GM21786 (cell line): ENCODE measurements around the gene FBLN7.

Experiments used
- ATAC-seq: cut with Tn5 transposase; IDR thresholded peaks from one replicate; pipeline ENCODE4 v1.9.1; 2021; ENCODE audit not compliant: unreplicated experiment

The FBLN7 gene

GRCh38 chr2:112220831-112221230 is 82.6 kb downstream of the FBLN7 start:
- ATAC-seq, result no peak

- ATAC-seq, result no peak
Observed at GRCh38 chr2:112229348-112229747, 91.2 kb downstream of the FBLN7 start.

GRCh38 chr2:112230371-112230770 is 92.2 kb downstream of the FBLN7 start:
- ATAC-seq, result no peak
